GM21526 (cell line): Measurements from ENCODE around the gene BCL2L12.

Experiments used
- ATAC-seq: cut with Tn5 transposase; IDR thresholded peaks from one replicate; pipeline ENCODE4 v1.9.1; 2021; ENCODE audit warnings: moderate library complexity; ENCODE audit not compliant: unreplicated experiment, low FRiP score

Gene BCL2L12

DNA sequence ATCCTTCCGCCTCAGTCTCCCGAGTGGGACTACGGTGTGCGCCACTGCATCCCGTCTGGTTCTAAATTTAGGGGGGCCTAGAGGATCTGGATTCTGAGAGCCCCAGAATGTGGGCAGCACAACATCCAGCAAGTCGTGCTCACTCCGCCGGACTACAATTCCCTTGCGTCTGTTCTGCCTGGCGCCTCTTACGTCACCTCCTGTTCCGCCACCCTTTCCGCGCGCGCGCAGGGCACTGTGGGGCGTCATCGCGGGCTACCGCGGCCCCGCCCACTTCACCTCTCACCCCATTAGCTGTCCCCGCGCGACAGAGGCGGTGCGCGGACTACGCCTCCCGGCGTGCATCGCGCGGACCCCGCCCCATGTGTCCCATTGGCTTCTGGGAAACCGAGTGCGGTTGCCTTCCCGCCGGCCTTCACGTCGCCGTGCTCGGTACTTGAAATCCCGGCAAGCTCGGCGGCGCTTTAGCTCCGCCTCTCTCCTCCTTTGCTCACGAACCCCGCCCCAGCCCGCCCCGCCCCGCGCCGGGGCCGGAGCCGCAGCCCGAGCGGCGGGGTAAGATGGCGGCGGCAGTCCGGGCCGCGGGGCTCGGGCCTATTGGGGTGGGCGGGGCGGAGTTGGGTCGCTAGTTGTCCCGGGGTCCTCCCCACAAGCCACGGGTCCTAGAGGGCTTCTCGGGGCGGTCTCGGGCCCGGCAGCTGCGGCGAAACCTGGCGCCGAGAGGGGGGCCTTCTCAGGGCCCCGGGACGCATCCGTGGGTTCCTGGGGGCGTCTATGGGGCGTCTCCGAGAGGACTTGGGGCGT, 23.8 kb upstream of the BCL2L12 start, which contains the start of gene SCAF1:
SCAF1 (plus strand) TSS at position 522 of the 804 bp plus-strand sequence. CDS start 2,818 bp downstream, outside the sequence.
- peak; percentile 47 for ATAC-seq

DNA sequence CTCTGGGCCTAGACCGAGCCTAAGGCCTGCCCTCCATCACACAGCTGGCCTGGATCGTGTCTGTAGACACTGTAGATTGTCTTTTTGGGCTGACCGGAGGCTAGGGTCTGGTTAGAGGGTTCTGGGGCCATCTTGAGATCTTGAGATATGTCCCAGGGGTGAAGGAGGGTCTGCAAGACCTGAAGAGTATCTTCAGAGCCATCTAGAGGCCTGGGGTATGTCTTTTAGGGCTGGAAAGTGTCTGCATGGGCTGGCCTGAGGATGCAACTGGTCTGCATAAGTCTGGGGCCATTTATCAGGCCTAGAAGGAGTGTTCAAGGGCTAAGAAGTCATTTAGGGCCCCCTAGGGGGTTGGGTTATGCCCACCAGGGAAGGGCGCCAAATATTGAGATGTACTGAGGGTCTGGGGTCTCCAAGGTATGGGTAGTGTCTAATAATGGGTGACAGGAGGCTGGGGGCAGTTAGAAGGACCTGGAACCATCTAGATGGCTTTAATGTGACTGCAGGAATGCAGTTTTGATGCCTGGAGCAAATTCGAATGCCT, 23.2 kb upstream of the BCL2L12 start:
- no peak for ATAC-seq

GRCh38 chr19:49643466-49643865, 22.3 kb upstream of the BCL2L12 start:
- no peak for ATAC-seq

DNA sequence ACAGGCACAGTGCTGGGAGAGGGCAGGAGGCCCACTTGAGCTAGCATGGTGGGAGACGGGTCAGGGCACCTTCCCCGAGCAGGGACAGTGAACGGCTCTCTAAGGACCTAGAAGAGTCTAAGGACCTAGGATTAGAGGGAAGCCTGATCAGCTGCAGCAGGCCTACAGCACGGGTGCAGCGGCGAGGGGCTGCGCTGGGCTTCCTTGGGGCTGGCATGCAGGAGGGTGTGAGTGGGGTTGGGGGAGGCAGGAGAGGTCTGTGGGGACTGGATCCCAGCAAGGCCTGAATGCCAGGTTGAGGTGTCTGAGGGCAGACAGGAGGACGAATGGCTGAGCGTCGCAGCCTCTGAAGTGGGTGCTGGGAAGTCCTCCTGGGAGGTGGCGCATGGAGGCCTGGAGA, 20.1 kb upstream of the BCL2L12 start:
- no peak for ATAC-seq

GRCh38 chr19:49645995-49646394, 19.7 kb upstream of the BCL2L12 start:
- ATAC-seq, result no peak

GRCh38 chr19:49646586-49646985, 19.1 kb upstream of the BCL2L12 start:
- ATAC-seq, result no peak

- no peak for ATAC-seq
Observed at GRCh38 chr19:49651029-49651819, 14.5 kb upstream of the BCL2L12 start.

DNA sequence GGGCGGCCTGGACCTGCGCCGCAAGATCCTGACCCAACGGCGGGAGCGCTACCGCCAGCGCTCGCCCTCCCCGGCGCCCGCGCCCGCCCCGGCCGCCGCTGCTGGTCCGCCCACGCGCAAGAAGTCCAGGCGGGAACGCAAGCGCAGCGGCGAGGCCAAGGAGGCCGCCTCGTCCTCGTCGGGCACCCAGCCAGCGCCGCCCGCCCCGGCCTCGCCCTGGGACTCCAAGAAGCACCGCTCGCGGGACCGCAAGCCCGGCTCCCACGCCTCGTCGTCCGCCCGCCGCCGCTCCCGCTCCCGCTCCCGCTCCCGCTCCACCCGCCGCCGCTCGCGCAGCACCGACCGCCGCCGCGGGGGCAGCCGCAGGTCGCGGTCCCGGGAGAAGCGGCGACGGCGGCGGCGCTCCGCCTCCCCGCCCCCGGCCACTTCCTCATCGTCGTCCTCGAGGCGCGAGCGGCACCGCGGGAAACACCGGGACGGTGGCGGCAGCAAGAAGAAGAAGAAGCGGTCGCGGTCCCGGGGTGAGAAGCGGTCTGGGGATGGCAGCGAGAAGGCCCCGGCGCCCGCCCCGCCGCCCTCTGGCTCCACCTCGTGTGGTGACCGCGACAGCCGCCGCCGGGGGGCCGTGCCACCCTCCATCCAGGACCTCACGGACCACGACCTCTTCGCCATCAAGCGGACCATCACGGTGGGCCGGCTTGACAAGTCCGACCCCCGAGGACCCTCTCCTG, 13.7 kb upstream of the BCL2L12 start:
- no peak for ATAC-seq

- ATAC-seq, result no peak
Observed at GRCh38 chr19:49652551-49653465, 12.9 kb upstream of the BCL2L12 start.

DNA sequence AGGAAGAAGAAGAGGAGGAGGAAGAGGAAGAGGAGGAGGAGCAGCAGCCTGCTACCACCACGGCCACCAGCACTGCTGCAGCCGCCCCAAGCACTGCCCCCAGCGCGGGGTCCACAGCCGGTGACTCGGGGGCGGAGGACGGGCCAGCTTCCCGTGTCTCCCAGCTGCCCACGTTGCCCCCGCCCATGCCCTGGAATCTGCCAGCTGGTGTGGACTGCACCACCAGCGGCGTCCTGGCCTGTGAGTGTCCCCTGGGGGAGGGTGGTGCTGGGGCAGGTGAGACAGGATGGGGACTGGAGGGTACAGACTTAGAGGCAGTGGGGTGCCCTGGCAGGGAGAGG, 12.3 kb upstream of the BCL2L12 start:
- no peak for ATAC-seq

GRCh38 chr19:49654581-49654980, 11.2 kb upstream of the BCL2L12 start:
- ATAC-seq, result no peak

DNA sequence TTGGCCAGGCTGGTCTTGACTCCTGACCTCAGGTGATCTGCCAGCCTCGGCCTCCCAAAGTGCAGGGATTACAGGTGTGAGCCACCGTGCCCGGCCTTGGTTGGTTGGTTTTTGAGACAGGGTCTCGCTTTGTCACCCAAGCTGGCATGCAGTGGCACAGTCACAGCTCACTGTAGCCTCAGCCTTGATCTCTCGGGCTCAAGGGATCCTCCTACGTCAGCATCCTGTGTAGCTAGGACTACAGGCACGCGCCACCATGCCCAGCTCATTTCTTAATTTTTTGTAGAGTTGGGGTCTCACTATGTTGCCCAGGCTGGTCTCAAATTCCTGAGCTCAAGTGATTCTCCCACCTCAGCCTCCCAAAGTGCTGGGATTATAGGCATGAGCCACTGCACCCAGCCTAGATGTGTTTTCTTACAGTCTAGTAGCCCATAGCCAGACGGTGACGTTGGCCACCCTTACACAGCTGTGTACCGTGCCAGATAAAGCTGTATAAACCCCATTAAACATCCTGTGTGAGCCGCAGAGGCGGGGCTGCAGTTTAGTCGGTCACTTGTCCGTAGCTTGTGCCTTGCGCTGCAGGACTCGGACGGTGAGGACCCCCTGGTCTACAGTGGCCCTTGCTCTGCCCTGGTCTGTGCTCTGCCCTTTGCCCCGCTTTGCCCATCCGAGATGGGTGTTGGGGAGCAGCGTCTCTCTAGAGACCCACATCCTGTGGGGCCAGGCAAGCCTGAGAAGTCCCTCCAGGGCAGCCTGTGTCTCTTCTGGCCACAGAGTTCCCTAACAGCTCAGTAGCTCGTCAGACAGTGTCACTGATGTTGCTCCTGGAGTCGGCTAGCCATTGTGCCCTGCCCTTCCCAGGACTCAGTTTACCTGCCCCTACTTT, 9.9 kb upstream of the BCL2L12 start:
- no peak for ATAC-seq

- ATAC-seq, result no peak
Observed at GRCh38 chr19:49656456-49657109, 9.2 kb upstream of the BCL2L12 start.

DNA sequence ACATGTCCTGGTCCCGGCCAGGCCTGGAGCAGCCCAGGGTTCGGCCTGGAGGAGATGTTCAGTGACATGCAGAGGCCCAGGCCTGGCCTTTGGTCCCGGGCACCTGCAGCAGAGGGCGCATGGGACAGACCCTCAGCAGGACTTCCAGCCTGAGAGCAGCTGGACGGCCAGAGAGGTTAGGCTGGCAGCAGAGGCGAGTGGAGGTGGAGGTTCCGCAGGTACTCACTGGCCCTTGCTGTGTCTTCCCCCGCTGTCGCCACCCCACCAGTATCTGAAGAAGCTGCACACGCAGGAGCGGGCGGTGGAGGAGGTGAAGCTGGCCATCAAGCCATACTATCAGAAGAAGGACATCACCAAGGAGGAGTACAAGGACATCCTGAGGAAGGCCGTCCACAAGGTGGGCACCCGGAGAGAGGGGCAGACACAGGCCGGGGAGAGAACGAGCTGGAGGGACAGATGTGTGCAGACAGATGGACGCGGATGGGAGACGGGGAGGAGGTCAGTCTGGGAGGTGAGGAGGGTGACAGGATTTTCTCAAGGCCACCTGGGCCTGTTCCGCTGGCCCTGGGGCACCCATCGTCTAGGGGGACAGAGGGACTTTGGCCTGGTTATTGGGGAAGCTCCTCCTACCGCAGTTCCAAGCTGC, 8.1 kb upstream of the BCL2L12 start:
- ATAC-seq, result no peak

GRCh38 chr19:49658139-49658517, 7.6 kb upstream of the BCL2L12 start:
- no peak for ATAC-seq

GRCh38 chr19:49658566-49659442, 6.9 kb upstream of the BCL2L12 start:
- ATAC-seq, result no peak
